HPDE6-E6E7 (cell line): ENCODE data around the gene MRM1.

Experiments
- DNase-seq: peaks from one replicate; pipeline ENCODE4 v3.0.0; 2011; ENCODE audit warnings: missing footprints; ENCODE audit errors: extremely low spot score

The MRM1 gene

DNA sequence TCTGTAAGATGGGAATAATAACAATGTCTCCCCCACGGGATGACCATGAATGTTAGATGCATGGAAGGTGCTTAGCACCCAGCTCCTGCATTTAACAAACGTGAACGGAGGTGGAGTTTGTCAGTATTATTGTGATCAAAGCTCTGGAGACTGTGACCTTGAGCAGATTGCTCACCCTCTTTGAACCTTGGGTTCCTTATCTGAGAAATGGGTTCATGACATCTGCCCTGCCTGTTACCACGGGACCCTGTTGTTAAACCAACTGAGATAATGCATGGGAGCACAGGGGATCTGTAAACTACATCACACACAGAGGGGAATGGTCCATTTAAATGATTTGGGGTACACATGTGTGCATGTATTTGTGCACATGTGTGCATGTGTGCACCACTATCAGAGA, 29.6 kb downstream of the MRM1 start:
- DNase-seq, result no peak

DNA sequence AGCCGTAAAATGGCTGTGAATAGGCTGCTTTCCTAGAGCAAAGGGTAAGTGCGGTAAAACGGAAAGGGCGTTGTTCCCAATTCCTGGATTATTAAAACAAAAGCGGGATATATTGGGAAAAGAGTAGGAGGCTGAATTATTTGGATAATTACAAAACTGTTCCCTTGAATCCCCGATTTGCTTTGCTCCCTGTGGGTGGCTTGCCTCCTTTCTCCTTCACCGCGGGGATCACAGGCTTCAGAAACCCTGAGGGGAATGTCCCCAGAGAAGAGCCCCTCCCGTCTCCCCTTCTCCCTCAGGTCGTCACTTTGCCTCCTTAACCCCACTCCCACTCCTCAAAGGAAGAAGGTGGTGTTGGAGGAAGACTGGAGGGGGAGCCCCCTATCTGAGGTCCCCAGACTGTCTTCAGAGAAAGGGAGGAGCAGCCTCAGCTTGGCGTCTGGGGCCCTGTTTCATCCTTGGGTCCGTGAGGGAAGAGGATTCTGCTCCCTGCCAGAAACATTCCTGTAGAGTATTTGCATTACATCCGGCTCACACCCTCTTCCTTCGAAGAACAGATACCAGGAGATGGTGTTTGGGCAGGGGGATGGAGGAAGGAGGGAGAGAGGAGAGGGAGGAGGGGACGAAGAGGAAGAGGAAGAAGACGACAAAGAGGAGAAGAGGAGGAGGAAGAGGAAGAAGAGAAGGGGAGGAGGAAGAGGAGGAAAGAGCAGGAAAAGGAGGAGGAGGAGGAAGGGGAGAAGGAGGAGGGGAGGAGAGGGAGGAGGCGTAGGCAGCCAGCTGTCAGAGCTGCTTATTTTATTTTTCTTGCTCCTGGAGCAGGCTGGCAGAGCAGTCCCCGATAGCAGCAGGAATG, 31.8 kb downstream of the MRM1 start:
- DNase-seq, result no peak

DNA sequence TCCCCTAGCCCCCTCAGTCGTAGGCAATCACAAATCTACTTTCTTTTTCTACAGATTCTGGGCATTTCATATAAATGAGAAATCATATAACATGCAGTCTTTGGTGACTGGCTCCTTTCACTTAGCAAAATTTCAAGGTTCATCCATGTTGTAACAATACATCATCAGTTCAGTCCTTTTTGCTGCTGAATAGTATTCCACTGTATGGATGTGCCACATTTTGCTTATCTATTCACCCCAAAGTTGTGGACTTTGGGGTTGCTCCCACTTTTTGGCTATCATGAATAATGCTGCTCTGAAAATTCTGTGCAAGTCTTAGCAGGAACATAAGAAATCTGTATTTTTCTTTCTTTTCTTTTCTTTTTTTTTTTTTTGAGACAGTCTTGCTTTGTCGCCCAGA, 39.0 kb downstream of the MRM1 start:
- no peak for DNase-seq

DNA sequence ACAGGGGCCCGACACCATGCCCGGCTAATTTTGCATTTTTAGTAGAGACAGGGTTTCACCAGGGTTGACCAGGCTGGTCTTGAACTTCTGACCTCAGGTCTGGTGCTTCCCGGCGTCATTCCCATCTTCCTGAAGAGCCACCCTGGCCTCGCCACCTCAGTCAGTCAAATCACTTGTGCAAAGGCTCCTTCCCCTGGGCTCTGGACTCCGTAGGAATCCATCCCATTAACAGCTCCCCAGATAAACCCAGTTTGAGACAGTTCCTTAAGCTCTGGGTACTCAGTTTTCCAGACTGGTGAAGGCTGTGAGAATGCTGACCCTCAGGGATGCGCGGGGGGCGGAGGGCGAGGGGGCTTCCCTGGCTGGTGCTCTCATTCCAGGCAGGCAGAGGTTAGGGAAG, 39.5 kb downstream of the MRM1 start:
- no peak for DNase-seq

DNA sequence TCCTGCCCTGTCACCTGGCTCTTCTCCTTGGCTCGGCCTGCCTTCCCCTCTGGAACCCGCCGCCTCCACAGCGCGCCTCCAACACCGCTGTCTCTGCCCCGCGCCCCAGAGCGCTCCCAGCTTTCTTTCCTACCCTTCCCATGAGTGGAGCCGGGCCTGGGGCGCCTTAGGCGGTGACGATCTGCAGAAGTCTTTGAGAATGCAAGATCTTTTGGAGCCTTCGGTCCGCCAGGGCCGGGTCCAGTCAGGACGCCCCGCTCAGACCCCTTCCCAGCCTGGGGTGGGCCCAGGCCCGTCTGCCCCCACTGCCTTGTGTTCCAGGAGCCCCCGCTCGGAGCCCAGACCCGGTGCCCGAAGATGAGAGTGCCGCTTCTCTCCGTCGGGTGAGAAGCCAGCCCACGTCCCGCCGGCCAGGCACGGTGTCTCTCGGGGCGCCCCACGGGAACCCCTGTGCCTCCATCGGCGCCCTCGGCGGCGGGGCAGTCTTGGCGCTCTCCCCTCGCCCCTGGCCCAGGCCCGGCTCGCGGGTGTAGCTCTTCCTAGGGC, 40.0 kb downstream of the MRM1 start:
- DNase-seq, result no peak

DNA sequence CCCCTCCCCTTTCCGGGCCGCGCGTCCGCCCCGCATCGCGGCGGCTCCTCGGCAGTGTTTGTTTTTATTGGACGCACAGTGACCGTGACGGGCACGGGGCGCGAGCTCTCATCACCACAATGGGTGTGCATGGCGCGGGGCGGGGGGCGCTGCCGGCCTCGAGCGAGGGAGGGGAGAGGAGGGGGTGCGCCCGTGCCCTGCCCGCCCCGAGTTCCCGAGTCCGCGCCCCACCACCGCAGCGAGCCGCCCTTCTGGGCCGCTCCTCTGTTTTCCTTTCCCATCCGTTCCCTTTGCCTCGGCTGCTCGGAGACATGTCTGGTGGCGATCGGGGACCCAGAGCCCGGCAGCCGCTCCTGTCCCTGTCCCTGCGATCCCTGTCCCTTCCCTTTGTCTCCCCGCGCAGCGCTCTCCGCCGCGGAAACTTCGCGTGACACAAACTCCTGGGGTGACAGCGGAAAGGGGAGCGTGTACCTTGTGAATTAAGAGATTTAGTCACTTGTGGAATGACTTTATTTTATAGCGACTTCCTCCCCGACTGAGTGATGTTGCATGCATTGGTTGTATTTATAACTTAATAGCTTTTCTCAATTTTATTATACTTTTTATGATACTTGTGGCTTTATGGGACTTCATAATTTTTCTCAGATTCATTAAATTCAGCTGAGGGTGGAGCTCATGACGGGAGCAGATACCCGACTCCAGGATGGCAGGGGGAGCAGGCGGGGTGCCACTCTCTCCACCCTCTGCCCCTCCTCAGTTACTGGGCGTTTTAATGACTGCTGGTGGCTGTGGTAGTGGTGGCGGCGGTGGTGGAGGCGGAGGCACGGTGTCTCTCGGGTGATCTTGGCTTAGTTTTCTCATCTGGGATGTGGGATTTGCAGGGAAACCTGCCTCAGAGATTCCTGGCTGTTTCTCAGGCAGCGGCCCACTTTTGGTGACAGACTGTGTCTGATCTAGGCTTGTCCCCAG, 40.8 kb downstream of the MRM1 start:
- no peak for DNase-seq

DNA sequence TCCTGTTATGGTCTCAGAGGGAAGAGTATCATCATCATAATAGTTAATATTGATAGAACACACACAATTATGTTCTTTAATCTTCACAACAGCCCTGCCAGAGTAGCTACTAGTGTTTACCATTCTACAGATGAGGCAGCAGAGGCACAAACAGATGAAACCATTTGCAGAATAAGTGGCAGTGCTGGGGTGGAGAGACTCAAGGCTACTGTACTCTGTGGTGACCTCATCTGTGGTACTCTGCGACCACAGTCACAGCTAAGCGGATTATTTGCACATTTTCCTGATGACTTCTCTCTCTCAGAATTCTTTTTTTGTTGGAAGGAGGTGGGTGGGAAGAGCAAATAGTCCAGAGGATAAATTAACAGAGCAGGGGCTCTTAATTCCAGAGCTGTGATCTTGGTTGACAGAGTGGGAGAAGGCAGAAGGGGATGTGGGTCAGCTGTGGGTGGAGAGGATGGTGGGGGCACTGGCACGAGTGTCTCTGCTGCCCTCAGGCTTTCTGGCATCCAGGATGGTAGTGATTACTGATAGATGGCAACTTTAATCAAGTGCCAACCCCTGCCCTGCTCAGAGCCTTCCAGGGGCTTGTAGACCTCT, 41.8 kb downstream of the MRM1 start:
- no peak for DNase-seq

DNA sequence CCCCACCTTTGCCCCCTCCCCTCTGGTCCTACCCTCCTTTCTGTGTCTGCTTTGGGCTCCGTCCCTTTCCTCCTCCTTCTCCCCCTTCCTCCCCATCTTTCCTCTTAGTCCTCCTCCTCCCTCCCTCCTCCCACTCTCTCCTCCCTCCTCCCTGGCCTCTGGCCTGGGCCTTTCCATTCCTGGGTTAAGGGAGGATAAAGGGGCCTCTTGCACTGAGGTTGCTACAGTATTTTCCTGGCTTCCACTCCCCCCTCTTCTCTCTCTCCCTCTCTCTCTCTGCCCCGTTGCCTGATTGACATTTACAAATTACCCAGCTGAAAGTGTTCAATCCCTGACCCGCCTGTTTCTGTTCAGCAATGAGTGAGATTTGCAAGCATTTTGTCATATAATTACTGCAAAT, 44.0 kb downstream of the MRM1 start:
- no peak for DNase-seq

DNA sequence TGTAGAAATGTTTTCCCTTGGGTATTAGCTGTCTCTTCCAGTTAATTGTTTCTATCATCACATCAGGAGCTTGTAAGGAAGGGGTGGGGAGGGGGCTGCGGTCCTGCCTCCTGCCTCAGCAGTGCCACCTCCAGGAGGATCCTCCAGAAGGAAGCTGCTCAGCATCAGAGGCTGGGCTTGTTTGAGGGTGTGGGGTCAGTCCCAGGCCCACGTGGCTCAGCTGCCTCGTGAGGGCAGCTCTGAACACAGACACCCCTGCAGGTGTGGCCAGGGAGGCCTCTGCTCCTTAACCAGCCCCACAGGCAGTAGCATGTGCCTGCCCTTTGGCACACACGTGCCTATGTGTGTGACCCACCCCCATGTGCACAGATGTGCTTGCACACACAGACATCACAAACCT, 46.3 kb downstream of the MRM1 start:
- DNase-seq, result no peak

DNA sequence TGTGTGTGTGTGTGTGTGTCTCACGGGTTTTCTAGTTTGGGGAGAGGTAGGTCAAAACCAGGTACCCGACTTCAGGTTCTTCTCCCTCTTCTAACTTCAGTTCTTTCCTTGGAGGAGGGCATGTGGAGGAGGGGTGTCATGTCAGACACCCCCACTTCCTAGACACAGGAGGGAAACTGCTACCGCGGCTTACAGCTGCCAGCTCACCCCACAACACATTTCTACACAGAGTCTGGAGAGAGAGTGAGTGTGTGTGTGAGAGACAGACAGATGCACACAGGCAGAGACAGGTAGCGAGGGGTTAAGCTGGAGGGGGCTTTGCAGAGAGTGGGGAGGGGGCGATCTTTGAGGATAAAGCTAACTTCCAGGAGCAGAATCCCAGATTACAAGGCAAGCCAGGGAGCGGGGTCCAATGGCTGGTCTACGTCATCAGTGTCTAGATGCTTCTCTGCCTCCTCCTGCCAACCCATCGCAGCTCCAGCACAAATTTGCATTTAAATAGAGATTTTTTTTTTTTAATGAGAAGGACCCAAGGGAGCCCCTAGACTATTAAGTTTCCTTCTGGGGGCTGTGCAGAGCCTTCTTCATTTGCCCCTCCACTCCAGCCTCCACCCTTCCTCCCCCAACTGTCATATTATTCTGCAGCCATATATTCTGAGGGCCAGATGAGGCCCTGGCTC, 48.9 kb downstream of the MRM1 start:
- no peak for DNase-seq

DNA sequence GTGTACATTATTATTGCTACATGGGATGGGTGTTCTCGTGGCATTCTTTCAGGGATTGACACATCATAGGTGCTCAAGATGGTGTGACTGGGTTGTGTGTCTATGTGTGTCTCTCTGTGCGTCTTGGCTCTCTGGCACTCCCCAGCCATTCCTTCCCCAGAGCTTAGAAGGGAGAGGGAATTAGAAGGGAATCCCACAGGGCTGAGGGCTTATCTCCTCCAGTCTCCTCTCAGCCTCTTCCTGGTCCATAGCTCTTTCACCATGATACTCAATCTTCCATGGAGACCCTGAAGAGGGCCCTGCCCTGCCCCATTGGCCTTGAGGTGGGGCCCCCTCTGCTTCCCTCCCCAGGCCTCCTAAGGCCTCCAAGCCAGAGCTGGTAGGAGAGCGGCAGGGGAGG, 52.0 kb downstream of the MRM1 start:
- no peak for DNase-seq

DNA sequence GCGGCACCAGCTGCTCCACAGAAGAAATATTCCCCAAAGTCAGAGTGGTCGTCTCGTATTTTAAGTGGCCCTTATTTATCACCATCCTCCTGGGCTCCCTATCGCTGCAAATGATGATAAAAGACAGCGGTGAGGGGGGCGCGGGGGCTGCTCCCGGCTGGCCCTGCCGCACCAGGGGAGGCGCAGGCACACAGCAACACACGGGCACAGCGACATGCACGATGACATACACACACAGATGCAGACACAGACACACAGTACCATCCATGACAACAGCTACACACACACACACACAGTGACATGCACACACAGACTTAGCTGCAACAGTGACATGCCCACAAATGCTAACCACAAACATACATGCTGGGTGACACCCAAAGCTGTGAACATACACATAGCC, 52.5 kb downstream of the MRM1 start:
- no peak for DNase-seq

DNA sequence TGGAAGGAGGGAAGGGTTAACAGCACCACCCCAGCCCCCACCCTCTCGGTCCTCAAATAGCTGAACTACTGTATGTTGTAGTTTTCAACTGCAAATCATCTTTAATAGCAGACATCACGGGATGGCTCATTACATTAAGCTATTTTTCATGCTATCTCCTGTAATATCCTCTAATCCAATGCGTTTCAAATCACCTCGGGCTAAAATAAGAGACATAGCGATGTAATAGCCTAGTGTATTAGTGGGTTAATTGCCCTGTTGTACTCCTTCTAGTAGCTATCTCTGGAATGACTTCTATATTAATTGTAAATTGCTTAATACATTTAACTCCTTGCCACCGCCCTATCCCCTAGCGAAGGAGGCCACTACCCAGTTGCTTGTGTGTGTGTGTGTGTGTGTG, 54.3 kb downstream of the MRM1 start:
- no peak for DNase-seq

DNA sequence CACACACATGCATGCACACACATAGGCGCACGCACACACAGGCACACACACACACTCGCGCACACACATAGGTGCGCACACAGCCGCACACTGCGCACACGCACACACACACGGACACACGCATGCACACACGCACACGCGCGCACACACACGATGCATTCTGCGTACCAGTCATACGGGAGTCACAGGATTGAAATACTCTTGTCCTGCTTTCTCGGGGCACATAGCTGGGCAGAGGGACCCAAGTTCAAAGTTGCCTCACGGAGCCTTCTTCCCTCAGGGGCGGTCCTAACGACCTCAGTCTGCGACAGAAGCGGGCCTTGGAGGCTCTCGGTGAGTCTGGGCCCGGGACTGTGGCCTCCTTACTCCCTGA, 56.0 kb downstream of the MRM1 start:
- DNase-seq, result no peak

DNA sequence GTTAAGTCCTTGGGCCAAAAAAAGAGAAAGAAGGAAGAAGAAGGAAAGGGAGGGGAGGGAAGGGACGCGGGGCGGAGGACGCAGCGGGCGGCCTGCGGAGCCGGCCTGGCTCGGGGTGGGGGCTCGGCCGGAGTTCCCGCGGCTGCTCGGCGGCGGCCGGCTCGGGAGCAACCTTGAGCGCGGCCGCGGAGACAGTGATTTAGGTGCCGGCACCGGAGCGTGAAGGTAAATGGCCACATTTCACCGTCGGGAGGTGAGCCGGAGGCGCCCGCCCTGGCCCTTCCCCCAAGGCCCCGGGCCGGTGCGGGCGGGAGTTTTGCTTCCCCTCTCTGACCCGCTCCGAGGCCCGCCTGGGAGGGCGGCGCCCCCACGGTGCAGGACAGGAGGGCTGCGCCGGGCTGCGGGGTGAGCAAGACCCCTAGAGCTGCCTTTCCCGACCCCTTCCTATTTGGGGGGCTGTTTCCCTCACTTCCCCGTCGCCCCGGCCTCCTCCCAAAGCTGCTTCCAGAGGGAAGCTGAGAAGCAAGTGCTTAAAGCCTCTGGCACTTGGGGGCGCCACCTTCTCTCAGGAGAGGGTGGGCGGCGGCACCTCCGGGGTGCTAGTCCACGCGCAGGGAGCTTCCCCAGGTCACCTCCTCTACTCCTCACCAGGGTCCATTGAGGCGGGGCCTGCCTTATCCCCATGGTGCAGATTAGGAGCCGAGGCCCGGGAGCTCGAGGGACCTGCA, 56.5 kb downstream of the MRM1 start:
- no peak for DNase-seq
